Measurements from ENCODE around the gene MX1. TPM values are rescaled to one million over a fixed set of nuclear protein-coding genes. Genes with fewer than 3 reads are reported as not detected.

The MX1 gene
- total and polyA plus RNA-seq, 4 experiments from 2014 or later, result 47.8 to 80.6 (median 74.5) TPM

- CTCF ChIA-PET (ENCODE audit: partially characterized antibody), result no interaction called here
- Mint-ChIP-seq H3K27me3 (no peaks in the 10 kb centered on the region), H3K27ac (peak overlapping the region in 2 of 7 donors; percentile 24 to 57), H3K4me1 (peaks cover 0 to 5% (median 1%) of the 10 kb centered on the region in 4 donors), H3K36me3 (peaks cover 49 to 66% of the 10 kb centered on the region in 2 donors), H3K9me3 (no peaks in the 10 kb centered on the region), H3K4me3 (no peak overlapping the region)
- no peaks in the 10 kb centered on the region for H3K9me3 ChIP-seq (ENCODE audit: control insufficient read depth in 1 of 2, low read length in 2 of 2)
- intact Hi-C loops (cut with micrococcal nuclease), result no loop called here
- H3K4me3 ChIP-seq (ENCODE audit: low read length in 2 of 2), result no peak overlapping the region
- no peaks in the 10 kb centered on the region for H3K27me3 ChIP-seq (ENCODE audit: insufficient read depth, low read length)
- H3K36me3 ChIP-seq (ENCODE audit: insufficient read depth, low read length), result peaks cover 33% of the 10 kb centered on the region
- DNase-seq, result no peak
- H3K27ac ChIP-seq (ENCODE audit: low read depth, low read length), result no peak overlapping the region
- no peaks in the 10 kb centered on the region for H3K4me1 ChIP-seq (ENCODE audit: insufficient read depth, low read length)
- POLR2A ChIA-PET (ENCODE audit: partially characterized antibody), result no interaction called here
Observed at GRCh38 chr21:41387824-41388223, 38.2 kb upstream of the MX1 start.

GRCh38 chr21:41388259-41388658 lies 37.8 kb upstream of the MX1 start:
- Histone ChIP-seq H3K36me3 (ENCODE audit: insufficient read depth, low read length) (peaks cover 33% of the 10 kb centered on the region), H3K4me3 (ENCODE audit: low read length in 2 of 2) (no peak overlapping the region), H3K9me3 (ENCODE audit: control insufficient read depth in 1 of 2, low read length in 2 of 2) (no peaks in the 10 kb centered on the region), H3K4me1 (ENCODE audit: insufficient read depth, low read length) (no peaks in the 10 kb centered on the region), H3K27ac (ENCODE audit: low read depth, low read length) (no peak overlapping the region), H3K27me3 (ENCODE audit: insufficient read depth, low read length) (no peaks in the 10 kb centered on the region)
- H3K9me3 Mint-ChIP-seq, result no peaks in the 10 kb centered on the region
- intact Hi-C loops (cut with micrococcal nuclease), result no loop called here
- no peak for DNase-seq
- peaks cover 50 to 67% of the 10 kb centered on the region in 2 donors for H3K36me3 Mint-ChIP-seq
- ChIA-PET POLR2A (ENCODE audit: partially characterized antibody) (no interaction called here), CTCF (ENCODE audit: partially characterized antibody) (no interaction called here)
- no peak overlapping the region for H3K4me3 Mint-ChIP-seq
- H3K27me3 Mint-ChIP-seq, result no peaks in the 10 kb centered on the region
- peaks cover 0 to 5% (median 1%) of the 10 kb centered on the region in 4 donors for H3K4me1 Mint-ChIP-seq
- H3K27ac Mint-ChIP-seq, result peak overlapping the region in 2 of 7 donors; percentile 42 to 47

GRCh38 chr21:41390043-41390639 lies 35.9 kb upstream of the MX1 start:
- Histone ChIP-seq H3K9me3 (ENCODE audit: control insufficient read depth in 1 of 2, low read length in 2 of 2) (no peaks in the 10 kb centered on the region), H3K4me1 (ENCODE audit: insufficient read depth, low read length) (no peaks in the 10 kb centered on the region), H3K27me3 (ENCODE audit: insufficient read depth, low read length) (no peaks in the 10 kb centered on the region), H3K27ac (ENCODE audit: low read depth, low read length) (no peak overlapping the region), H3K36me3 (ENCODE audit: insufficient read depth, low read length) (peaks cover 35% of the 10 kb centered on the region), H3K4me3 (ENCODE audit: low read length in 2 of 2) (no peak overlapping the region)
- peaks cover 0 to 5% (median 2%) of the 10 kb centered on the region in 4 donors for H3K4me1 Mint-ChIP-seq
- ChIA-PET CTCF (ENCODE audit: partially characterized antibody) (no interaction called here), POLR2A (ENCODE audit: partially characterized antibody) (no interaction called here)
- no peak overlapping the region for H3K4me3 Mint-ChIP-seq
- peak overlapping the region in 1 of 7 donors; percentile 23 for H3K27ac Mint-ChIP-seq
- DNase-seq, result no peak
- H3K36me3 Mint-ChIP-seq, result peaks cover 68 to 72% of the 10 kb centered on the region in 2 donors
- H3K9me3 Mint-ChIP-seq, result no peaks in the 10 kb centered on the region
- intact Hi-C loops (cut with micrococcal nuclease), result no loop called here
- H3K27me3 Mint-ChIP-seq, result no peaks in the 10 kb centered on the region

GRCh38 chr21:41393876-41394465 lies 32.1 kb upstream of the MX1 start:
- Mint-ChIP-seq H3K4me3 (no peak overlapping the region), H3K9me3 (no peaks in the 10 kb centered on the region), H3K27me3 (no peaks in the 10 kb centered on the region), H3K36me3 (peaks cover 70 to 75% of the 10 kb centered on the region in 2 donors), H3K4me1 (peaks cover 0 to 1% (median 0%) of the 10 kb centered on the region in 4 donors), H3K27ac (peak overlapping the region in 3 of 7 donors; percentile 52 to 81 (median 59))
- POLR2A ChIA-PET (ENCODE audit: partially characterized antibody), result no interaction called here
- peaks cover 46% of the 10 kb centered on the region for H3K36me3 ChIP-seq (ENCODE audit: insufficient read depth, low read length)
- no peak for DNase-seq
- no peaks in the 10 kb centered on the region for H3K27me3 ChIP-seq (ENCODE audit: insufficient read depth, low read length)
- CTCF ChIA-PET (ENCODE audit: partially characterized antibody), result interaction anchor here (1.2 kb wide), 1 partner anchor 111 kb away, joined by 4 read pairs; no protein-coding TSS in a partner anchor
- no peaks in the 10 kb centered on the region for H3K4me1 ChIP-seq (ENCODE audit: insufficient read depth, low read length)
- H3K27ac ChIP-seq (ENCODE audit: low read depth, low read length), result no peak overlapping the region
- H3K4me3 ChIP-seq (ENCODE audit: low read length in 2 of 2), result no peak overlapping the region
- intact Hi-C loops (cut with micrococcal nuclease), result no loop called here
- H3K9me3 ChIP-seq (ENCODE audit: control insufficient read depth in 1 of 2, low read length in 2 of 2), result no peaks in the 10 kb centered on the region

- Mint-ChIP-seq H3K9me3 (no peaks in the 10 kb centered on the region), H3K27me3 (no peaks in the 10 kb centered on the region), H3K4me3 (no peak overlapping the region), H3K36me3 (peaks cover 87 to 88% of the 10 kb centered on the region in 2 donors), H3K4me1 (peaks cover 0 to 1% (median 0%) of the 10 kb centered on the region in 4 donors), H3K27ac (peak overlapping the region in 3 of 7 donors; percentile 11 to 77 (median 32))
- ChIA-PET POLR2A (ENCODE audit: partially characterized antibody) (no interaction called here), CTCF (ENCODE audit: partially characterized antibody) (no interaction called here)
- no peak overlapping the region for H3K27ac ChIP-seq (ENCODE audit: low read depth, low read length)
- intact Hi-C loops (cut with micrococcal nuclease), result no loop called here
- H3K4me3 ChIP-seq (ENCODE audit: low read length in 2 of 2), result no peak overlapping the region
- no peak for DNase-seq
- no peaks in the 10 kb centered on the region for H3K27me3 ChIP-seq (ENCODE audit: insufficient read depth, low read length)
- H3K9me3 ChIP-seq (ENCODE audit: control insufficient read depth in 1 of 2, low read length in 2 of 2), result no peaks in the 10 kb centered on the region
- no peaks in the 10 kb centered on the region for H3K4me1 ChIP-seq (ENCODE audit: insufficient read depth, low read length)
- H3K36me3 ChIP-seq (ENCODE audit: insufficient read depth, low read length), result peaks cover 55% of the 10 kb centered on the region
Observed at GRCh38 chr21:41396558-41397075, 29.4 kb upstream of the MX1 start.

GRCh38 chr21:41397471-41397891 lies 28.6 kb upstream of the MX1 start:
- H3K4me3 ChIP-seq (ENCODE audit: low read length in 2 of 2), result no peak overlapping the region
- H3K27ac ChIP-seq (ENCODE audit: low read depth, low read length), result no peak overlapping the region
- no peaks in the 10 kb centered on the region for H3K27me3 ChIP-seq (ENCODE audit: insufficient read depth, low read length)
- CTCF ChIA-PET (ENCODE audit: partially characterized antibody), result no interaction called here
- Mint-ChIP-seq H3K4me1 (peaks cover 0 to 1% (median 0%) of the 10 kb centered on the region in 4 donors), H3K36me3 (peaks cover 87 to 89% of the 10 kb centered on the region in 2 donors), H3K27ac (peak overlapping the region in 1 of 7 donors; percentile 42), H3K4me3 (no peak overlapping the region), H3K27me3 (no peaks in the 10 kb centered on the region), H3K9me3 (no peaks in the 10 kb centered on the region)
- POLR2A ChIA-PET (ENCODE audit: partially characterized antibody), result no interaction called here
- intact Hi-C loops (cut with micrococcal nuclease), result no loop called here
- no peak for DNase-seq
- no peaks in the 10 kb centered on the region for H3K4me1 ChIP-seq (ENCODE audit: insufficient read depth, low read length)
- peaks cover 63% of the 10 kb centered on the region for H3K36me3 ChIP-seq (ENCODE audit: insufficient read depth, low read length)
- no peaks in the 10 kb centered on the region for H3K9me3 ChIP-seq (ENCODE audit: control insufficient read depth in 1 of 2, low read length in 2 of 2)

GRCh38 chr21:41398251-41398650 lies 27.8 kb upstream of the MX1 start:
- Mint-ChIP-seq H3K27me3 (no peaks in the 10 kb centered on the region), H3K36me3 (peaks cover 91 to 94% of the 10 kb centered on the region in 2 donors), H3K4me1 (peaks cover 0 to 1% (median 0%) of the 10 kb centered on the region in 4 donors), H3K27ac (peak overlapping the region in 1 of 7 donors; percentile 8), H3K9me3 (no peaks in the 10 kb centered on the region), H3K4me3 (no peak overlapping the region)
- Histone ChIP-seq H3K9me3 (ENCODE audit: control insufficient read depth in 1 of 2, low read length in 2 of 2) (no peaks in the 10 kb centered on the region), H3K36me3 (ENCODE audit: insufficient read depth, low read length) (peaks cover 69% of the 10 kb centered on the region), H3K27me3 (ENCODE audit: insufficient read depth, low read length) (no peaks in the 10 kb centered on the region), H3K27ac (ENCODE audit: low read depth, low read length) (no peak overlapping the region), H3K4me1 (ENCODE audit: insufficient read depth, low read length) (no peaks in the 10 kb centered on the region), H3K4me3 (ENCODE audit: low read length in 2 of 2) (no peak overlapping the region)
- no peak for DNase-seq
- ChIA-PET CTCF (ENCODE audit: partially characterized antibody) (no interaction called here), POLR2A (ENCODE audit: partially characterized antibody) (no interaction called here)
- intact Hi-C loops (cut with micrococcal nuclease), result no loop called here
